GM12875 (cell line): ENCODE measurements around the gene GINS2.

Source experiments
- H3K4me3 ChIP-seq: one replicate; pipeline ENCODE4 v1.5.1; 2011; ENCODE audit warnings: low read depth, low read length, control low read depth
- CTCF ChIP-seq: IDR thresholded peaks from 2 replicates; pipeline ENCODE4 v1.5.1; 2011; ENCODE audit warnings: low read depth, mild to moderate bottlenecking, control low read depth, inconsistent platforms, low read length, moderate library complexity, borderline replicate concordance; ENCODE audit not compliant: insufficient read depth

GINS2 gene

GRCh38 chr16:85720302-85720637 is 31.5 kb upstream of the GINS2 start:
- TF ChIP-seq CTCF: no peak
- H3K4me3 ChIP-seq: no peak overlapping the region

GRCh38 chr16:85719605-85720301 is 31.0 kb upstream of the GINS2 start:
- no peak overlapping the region for H3K4me3 ChIP-seq
- TF ChIP-seq CTCF: no peak

DNA sequence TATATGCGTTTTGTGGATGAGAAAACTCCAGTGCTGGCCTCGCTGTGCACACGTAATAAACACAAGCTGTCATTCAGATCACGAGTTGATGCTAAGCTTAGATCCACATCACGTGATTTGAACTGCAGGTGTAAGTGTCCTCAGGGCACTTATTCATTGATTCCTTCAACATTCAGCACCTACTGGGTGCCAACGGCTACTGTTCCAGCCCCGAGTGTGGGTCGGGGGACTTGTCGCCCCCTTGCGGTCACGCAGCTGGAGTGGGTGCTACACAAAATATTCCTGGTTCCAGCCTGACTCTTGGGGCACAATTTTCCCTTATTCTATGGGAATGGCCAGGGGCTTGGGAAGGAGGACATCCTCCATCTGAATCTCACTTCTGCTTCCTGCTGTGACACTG is 29.9 kb upstream of the GINS2 start:
- H3K4me3 ChIP-seq: no peak overlapping the region
- peak; percentile 65 for TF ChIP-seq CTCF

DNA sequence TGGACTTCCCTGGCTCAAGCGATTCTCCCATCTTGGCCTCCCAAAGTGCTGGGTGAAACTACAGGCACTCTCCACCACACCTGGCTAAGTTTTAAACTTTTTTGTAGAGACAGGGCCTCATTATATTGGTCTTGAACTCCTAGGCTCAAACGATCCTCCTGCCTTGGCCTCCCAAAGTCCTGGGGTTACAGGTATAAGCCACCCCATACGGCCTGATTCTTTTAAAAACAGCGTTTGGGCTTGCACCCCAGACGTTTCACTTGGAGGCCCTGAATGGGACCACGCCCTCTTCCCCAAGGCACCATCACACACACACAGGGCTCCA is 29.4 kb upstream of the GINS2 start:
- no peak for TF ChIP-seq CTCF
- H3K4me3 ChIP-seq: no peak overlapping the region

- TF ChIP-seq CTCF: peak; percentile 55
- no peak overlapping the region for H3K4me3 ChIP-seq
These were observed 28.8 kb upstream of the GINS2 start for GRCh38 chr16:85717393-85718152.

DNA sequence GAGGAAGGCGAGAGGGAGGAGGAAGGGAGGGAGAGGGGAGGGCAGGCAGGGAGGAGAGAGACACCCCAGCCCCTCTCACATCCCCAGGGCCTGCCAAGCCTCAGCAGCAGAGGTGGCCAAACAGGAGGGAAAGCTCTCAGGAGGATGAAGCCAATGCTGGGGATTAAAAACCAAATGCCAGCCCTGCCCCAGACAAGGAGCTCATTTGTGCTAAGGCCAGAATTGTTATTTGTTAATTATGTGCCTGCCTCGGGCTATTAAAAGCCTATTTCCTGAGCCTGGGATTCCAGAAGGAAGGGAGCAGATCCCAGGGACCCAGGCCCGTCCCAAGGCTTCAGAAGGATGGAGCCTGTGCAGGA is 27.9 kb upstream of the GINS2 start:
- TF ChIP-seq CTCF: no peak

DNA sequence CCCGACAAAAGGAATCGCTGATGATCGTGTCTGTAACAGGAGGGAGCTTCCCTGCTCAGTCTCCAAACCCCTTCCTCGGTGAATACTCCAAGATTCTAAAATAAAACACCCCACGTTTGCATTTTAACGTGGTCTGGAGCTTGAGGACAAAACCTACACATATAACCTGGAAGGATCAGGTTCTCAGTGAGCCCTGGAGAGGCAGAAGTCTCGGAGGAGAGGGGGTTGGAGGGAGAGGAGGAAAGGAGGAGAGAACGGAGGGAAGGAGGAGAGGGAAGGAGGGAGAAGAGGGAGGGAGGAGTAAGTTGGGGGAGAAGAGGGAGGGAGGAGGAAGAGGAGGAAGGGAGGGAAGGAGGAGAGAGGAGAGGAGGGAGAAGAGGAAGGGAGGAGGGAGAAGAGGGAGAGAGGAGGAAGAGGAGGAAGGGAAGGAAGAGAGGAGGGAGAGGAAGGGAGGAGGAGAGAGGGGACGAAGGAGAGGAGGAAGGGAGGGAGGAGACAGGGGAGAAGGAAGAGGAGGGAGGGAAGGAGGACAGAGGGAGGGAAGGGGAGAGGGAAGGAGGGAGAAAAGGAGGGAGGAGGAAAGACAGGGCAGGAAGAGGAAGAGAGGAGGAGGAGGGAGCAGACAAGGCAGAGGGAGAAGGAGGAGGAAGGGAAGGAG is 27.4 kb upstream of the GINS2 start:
- no peak for TF ChIP-seq CTCF
- no peak overlapping the region for H3K4me3 ChIP-seq

More for the DNA sequence above, 27.9 kb upstream of the GINS2 start:
- no peak overlapping the region for H3K4me3 ChIP-seq
